MCF 10A (cell line): ENCODE results near the gene RAB6B. TPM values are rescaled to one million over a fixed set of nuclear protein-coding genes. Genes with fewer than 3 reads are reported as not detected.

Source experiments
- BruUV-seq: library from RNA; stranded (reverse); fragments of 400-500 nt; replicated peaks from 2 replicates; lab custom pipeline; 2021; lab: Mats Ljungman, UMichigan
- CTCF ChIA-PET: fragments of 300-600 bp; sonication (Branson Sonifier 250); formaldehyde crosslinking; extraction: SDS; loops from one replicate; lab custom pipeline; 2021; ENCODE audit warnings: antibody characterized with exemption, inconsistent platforms; lab: Yijun Ruan, JAX
- POLR2A ChIA-PET: fragments of 300-600, 350-650 bp; sonication (Branson Sonifier 250); formaldehyde crosslinking; extraction: SDS; loops from one replicate; lab custom pipeline; 2020; ENCODE audit warnings: antibody characterized with exemption, inconsistent platforms; lab: Yijun Ruan, JAX
- DNase-seq: peaks from one replicate; pipeline ENCODE4 v3.0.0-alpha.2; 2018; ENCODE audit not compliant: unreplicated experiment
- H3K27ac Mint-ChIP-seq: one replicate; pipeline ENCODE4 v1.8.0; 2022; ENCODE audit warnings: mild to moderate bottlenecking, low read depth, mixed read lengths; ENCODE audit not compliant: unreplicated experiment
- H3K27me3 Mint-ChIP-seq: one replicate; pipeline ENCODE4 v1.8.0; 2022; ENCODE audit warnings: mixed read lengths; ENCODE audit not compliant: insufficient read depth, unreplicated experiment
- H3K36me3 Mint-ChIP-seq: one replicate; pipeline ENCODE4 v1.8.0; 2022; ENCODE audit warnings: mild to moderate bottlenecking, moderate library complexity, mixed read lengths; ENCODE audit not compliant: insufficient read depth, unreplicated experiment
- H3K4me1 Mint-ChIP-seq: one replicate; pipeline ENCODE4 v1.8.0; 2022; ENCODE audit warnings: mixed read lengths; ENCODE audit not compliant: insufficient read depth, unreplicated experiment
- H3K4me3 Mint-ChIP-seq: one replicate; pipeline ENCODE4 v1.8.0; 2022; ENCODE audit warnings: mild to moderate bottlenecking, moderate library complexity, mixed read lengths; ENCODE audit not compliant: unreplicated experiment
- H3K9me3 Mint-ChIP-seq: one replicate; pipeline ENCODE4 v1.8.0; 2022; ENCODE audit warnings: mixed read lengths; ENCODE audit not compliant: unreplicated experiment
- intact Hi-C: fragments of 100-400 bp; cut with micrococcal nuclease; formaldehyde crosslinking; loops from 2 replicates; pipeline ENCODE4 v1.14.1; 2022
- total RNA-seq: library from RNA; stranded (reverse); gene quantifications from 2 replicates; pipeline ENCODE4 v1.2.3, GENCODE V29; 2022
- TF ChIP-seq, protein P1 (sequence below): fragments of 200-600 bp; IDR thresholded peaks from one replicate; pipeline ENCODE4 v1.8.0; 2022; ENCODE audit warnings: antibody characterized with exemption, mild to moderate bottlenecking; ENCODE audit not compliant: unreplicated experiment

Gene RAB6B
- total RNA-seq, 1 experiment from 2014 or later = 1.1 TPM

DNA sequence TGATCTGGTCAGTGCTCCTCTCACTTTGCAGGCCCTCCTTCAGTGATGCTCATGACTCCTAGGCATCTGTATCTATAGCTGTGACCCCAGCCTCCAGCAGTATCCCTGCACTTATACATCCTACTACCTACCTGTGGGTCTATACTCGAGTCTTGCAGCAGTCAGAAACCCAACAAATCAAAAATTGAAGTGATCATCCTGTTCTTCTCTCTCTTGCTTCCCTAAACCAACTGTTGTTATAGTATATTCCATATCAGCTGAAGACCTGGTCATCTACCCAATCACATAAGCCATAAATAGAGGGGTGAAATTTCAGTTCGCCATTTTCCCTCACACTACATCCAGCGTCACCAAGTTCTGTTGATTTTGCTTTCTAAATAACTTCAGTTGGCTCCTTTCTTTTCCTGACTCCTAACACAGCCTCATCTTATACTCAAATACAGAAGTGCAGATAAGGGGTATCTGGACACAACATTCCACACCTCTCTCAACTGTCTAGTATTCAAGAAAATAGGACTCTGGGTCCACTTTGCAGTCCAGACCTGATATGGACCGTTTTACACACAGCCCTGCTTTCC is 116.0 kb downstream of the RAB6B start:
- CTCF ChIA-PET = no interaction called here
- H3K4me1 Mint-ChIP-seq = no peaks in the 10 kb centered on the region

DNA sequence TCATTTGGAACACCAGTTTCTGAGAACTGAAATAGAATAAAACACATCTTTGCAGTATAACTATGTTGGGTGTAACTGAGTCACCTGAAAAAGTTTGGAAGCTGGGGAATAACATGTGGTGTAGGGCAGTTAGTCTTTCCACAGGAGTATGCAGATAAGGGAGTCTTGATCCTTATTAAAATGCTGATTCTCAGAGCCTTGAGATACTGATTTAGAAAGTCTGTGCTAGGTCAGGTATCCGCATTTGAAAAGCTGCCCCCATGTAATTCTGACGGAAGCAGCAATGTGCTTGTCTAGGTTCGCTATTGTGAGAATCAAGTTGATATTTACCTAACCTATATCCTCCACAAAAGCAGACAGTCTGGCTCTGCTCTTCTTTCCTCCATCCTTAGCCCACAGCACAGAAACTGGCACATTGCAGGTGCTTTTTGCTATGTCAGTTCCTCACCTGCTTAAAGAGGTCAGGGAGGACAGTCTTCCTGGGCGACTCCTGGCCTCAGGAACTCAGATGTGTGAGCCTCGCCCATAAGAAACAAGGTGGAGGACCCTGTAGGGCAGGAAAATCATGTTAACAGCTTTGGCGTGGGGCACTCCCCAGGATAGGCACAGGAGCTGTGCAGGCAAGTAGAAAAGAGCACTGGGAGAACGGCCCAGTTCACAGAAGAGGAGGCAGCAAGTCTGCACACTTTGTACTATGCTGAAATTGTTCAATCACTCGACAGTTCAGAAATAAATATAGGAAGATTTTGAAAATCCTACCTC is 117.7 kb downstream of the RAB6B start:
- DNase-seq = no peak
- Mint-ChIP-seq H3K9me3 (no peaks in the 10 kb centered on the region), H3K36me3 (no peaks in the 10 kb centered on the region), H3K4me3 (no peak overlapping the region), H3K4me1 (no peaks in the 10 kb centered on the region), H3K27me3 (peaks cover 75% of the 10 kb centered on the region), H3K27ac (no peak overlapping the region)
- TF ChIP-seq, protein P1, sequence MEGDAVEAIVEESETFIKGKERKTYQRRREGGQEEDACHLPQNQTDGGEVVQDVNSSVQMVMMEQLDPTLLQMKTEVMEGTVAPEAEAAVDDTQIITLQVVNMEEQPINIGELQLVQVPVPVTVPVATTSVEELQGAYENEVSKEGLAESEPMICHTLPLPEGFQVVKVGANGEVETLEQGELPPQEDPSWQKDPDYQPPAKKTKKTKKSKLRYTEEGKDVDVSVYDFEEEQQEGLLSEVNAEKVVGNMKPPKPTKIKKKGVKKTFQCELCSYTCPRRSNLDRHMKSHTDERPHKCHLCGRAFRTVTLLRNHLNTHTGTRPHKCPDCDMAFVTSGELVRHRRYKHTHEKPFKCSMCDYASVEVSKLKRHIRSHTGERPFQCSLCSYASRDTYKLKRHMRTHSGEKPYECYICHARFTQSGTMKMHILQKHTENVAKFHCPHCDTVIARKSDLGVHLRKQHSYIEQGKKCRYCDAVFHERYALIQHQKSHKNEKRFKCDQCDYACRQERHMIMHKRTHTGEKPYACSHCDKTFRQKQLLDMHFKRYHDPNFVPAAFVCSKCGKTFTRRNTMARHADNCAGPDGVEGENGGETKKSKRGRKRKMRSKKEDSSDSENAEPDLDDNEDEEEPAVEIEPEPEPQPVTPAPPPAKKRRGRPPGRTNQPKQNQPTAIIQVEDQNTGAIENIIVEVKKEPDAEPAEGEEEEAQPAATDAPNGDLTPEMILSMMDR = no peak
- ChIA-PET POLR2A (no interaction called here), CTCF (no interaction called here)
- no TSS peak for BruUV-seq
- intact Hi-C loops = no loop called here

More for the DNA sequence above, 116.0 kb downstream of the RAB6B start:
- POLR2A ChIA-PET = no interaction called here
- intact Hi-C loops = no loop called here
- no peak overlapping the region for H3K27ac Mint-ChIP-seq
- H3K9me3 Mint-ChIP-seq = no peaks in the 10 kb centered on the region
- TF ChIP-seq, protein P1 = no peak
- DNase-seq = no peak
- no peaks in the 10 kb centered on the region for H3K36me3 Mint-ChIP-seq
- H3K27me3 Mint-ChIP-seq = peaks cover 65% of the 10 kb centered on the region
- no TSS peak for BruUV-seq
- H3K4me3 Mint-ChIP-seq = no peak overlapping the region

DNA sequence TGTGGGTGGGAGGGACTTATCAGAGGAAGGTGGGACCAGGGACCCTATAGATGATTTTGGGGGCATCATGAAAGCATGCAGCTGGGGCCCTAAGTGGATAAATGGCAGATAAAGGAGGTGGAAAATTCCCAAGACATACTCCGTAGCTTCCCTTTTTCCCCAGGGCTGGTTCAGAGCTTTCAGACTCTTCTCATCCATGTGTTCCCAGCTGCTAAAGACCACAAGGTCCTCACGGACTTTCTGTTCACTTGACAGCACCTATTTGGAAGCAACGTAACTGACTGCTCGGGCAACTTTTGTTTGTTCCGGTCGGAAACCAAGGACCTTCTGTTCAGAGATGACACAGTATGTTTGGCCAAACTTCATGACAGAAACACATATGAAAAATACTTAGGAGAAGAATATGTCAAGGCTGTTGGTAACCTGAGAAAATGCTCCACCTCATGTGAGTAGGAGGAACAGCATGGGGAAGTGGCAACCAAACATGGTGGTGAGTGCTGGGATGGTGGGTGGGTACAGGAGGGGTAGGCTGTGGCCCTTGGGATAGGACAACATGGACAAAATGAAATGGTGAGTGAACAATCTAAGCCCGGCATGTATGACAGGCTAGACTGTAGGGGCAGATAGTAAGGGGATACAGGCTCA is 118.8 kb downstream of the RAB6B start:
- DNase-seq = no peak
- POLR2A ChIA-PET = no interaction called here
- no peaks in the 10 kb centered on the region for H3K36me3 Mint-ChIP-seq
- BruUV-seq = no TSS peak
- CTCF ChIA-PET = interaction anchor here (0.5 kb wide), 1 partner anchor 670 kb away, joined by 3 read pairs; no protein-coding TSS in a partner anchor
- H3K27ac Mint-ChIP-seq = no peak overlapping the region
- intact Hi-C loops = no loop called here
- H3K4me3 Mint-ChIP-seq = no peak overlapping the region
- peaks cover 65% of the 10 kb centered on the region for H3K27me3 Mint-ChIP-seq
- no peaks in the 10 kb centered on the region for H3K4me1 Mint-ChIP-seq
- no peaks in the 10 kb centered on the region for H3K9me3 Mint-ChIP-seq
- TF ChIP-seq, protein P1 = no peak

DNA sequence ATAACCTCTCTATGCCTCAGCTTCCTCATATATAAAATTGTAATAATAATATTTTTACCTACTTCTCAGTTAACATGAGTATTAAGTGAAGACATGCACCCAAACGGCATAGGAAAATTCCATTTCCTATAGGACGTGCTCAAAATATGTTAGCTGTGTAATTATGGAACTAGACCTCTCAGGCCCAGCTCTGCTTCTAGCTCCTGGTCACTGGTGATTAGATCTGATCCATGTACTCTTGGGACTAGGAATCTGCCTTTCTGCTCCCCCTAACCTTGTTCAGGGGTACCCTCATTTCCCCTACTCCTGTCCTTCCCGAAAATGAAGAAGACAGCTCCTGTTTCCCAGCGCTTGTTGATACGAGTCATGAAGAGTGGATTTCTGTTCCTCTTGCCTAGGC is 119.8 kb downstream of the RAB6B start:
- ChIA-PET CTCF (interaction anchor here (0.6 to 1.1 kb wide), 2 partner anchors 29 to 792 kb away, joined by 3 to 4 read pairs; no protein-coding TSS in a partner anchor), POLR2A (no interaction called here)
- TF ChIP-seq, protein P1 = no peak
- Mint-ChIP-seq H3K4me1 (no peaks in the 10 kb centered on the region), H3K36me3 (no peaks in the 10 kb centered on the region), H3K9me3 (no peaks in the 10 kb centered on the region), H3K27ac (no peak overlapping the region), H3K27me3 (peaks cover 59% of the 10 kb centered on the region), H3K4me3 (no peak overlapping the region)
- no peak for DNase-seq
- intact Hi-C loops = no loop called here
- BruUV-seq = no TSS peak
